Measurements from ENCODE around the gene HCN1.

HCN1 gene

DNA sequence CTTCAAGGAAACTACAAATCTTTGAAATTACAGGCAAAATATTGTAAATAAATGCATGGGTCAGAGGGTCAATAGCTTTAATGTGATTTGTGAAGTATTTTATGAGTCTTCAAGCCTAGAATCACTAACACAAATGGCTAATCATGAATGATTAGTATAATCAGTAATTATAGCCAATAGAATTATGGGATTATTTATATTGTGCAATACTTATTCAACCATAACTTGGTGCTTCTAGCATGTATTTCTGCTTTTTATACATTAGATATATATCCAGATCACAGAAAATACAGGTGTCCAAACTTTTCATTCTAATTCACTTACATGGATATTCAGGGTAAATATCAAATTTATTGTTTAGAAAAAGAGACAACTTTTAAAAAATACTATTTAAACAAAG, 12.1 kb downstream of the HCN1 start:
- TF ChIP-seq, protein P1, sequence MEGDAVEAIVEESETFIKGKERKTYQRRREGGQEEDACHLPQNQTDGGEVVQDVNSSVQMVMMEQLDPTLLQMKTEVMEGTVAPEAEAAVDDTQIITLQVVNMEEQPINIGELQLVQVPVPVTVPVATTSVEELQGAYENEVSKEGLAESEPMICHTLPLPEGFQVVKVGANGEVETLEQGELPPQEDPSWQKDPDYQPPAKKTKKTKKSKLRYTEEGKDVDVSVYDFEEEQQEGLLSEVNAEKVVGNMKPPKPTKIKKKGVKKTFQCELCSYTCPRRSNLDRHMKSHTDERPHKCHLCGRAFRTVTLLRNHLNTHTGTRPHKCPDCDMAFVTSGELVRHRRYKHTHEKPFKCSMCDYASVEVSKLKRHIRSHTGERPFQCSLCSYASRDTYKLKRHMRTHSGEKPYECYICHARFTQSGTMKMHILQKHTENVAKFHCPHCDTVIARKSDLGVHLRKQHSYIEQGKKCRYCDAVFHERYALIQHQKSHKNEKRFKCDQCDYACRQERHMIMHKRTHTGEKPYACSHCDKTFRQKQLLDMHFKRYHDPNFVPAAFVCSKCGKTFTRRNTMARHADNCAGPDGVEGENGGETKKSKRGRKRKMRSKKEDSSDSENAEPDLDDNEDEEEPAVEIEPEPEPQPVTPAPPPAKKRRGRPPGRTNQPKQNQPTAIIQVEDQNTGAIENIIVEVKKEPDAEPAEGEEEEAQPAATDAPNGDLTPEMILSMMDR (IDR thresholded peaks at IDR 0.05; ENCODE audit: insufficient read depth, low read depth, low read length, missing control alignments), result no peak
- DNase-seq (ENCODE audit: low read depth), result no peak
- H3K4me3 ChIP-seq (ENCODE audit: low read depth, low read length), result no peak overlapping the region

GRCh38 chr5:45680950-45681349, 15.2 kb downstream of the HCN1 start:
- DNase-seq (ENCODE audit: low read depth), result no peak
- TF ChIP-seq, protein P1 (IDR thresholded peaks at IDR 0.05; ENCODE audit: insufficient read depth, low read depth, low read length, missing control alignments), result no peak
- H3K4me3 ChIP-seq (ENCODE audit: low read depth, low read length), result no peak overlapping the region

GRCh38 chr5:45677524-45677923, 18.7 kb downstream of the HCN1 start:
- no peak for DNase-seq (ENCODE audit: low read depth)
- no peak overlapping the region for H3K4me3 ChIP-seq (ENCODE audit: low read depth, low read length)
- TF ChIP-seq, protein P1 (IDR thresholded peaks at IDR 0.05; ENCODE audit: insufficient read depth, low read depth, low read length, missing control alignments), result no peak

DNA sequence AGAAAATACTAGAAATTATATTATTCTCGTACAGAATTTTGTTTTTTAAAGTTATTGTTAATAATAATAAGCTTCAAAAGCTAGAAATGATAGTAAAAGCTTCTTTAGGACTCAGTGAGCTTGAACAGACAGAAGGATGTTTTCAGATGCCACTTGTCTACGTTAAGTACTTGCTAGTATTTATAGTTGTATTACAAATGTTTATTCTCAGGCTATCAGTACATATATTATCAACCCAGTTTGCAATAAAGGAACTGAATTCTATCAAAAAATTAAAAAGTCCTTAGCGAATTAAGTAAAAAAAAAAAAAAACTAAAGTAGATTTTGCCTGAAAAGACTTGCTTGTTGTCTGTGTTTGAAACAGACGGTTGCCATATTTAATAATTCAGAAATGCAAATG, 23.9 kb downstream of the HCN1 start:
- TF ChIP-seq, protein P1 (IDR thresholded peaks at IDR 0.05; ENCODE audit: insufficient read depth, low read depth, low read length, missing control alignments), result no peak

DNA sequence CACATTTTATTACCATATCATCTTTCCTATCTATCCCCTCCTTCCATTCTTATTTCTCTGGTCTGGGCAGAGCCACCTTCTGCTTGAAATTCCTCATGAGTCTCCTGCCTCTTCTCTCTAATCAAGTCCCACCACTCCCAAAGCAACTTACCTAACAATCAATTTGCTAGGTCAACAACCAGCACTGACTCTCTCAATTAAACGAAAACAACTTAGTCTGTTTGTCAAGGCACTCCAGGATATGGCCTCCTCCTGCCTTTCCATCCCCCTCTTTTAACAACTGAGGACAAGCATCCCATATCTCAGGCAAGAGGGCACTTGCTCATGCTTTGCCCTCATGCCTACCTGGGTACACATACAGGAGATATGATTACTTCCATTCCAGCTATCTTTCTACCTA, 47.4 kb downstream of the HCN1 start:
- no peak overlapping the region for H3K4me3 ChIP-seq (ENCODE audit: low read depth, low read length)
- no peak for DNase-seq (ENCODE audit: low read depth)
- TF ChIP-seq, protein P1 (IDR thresholded peaks at IDR 0.05; ENCODE audit: insufficient read depth, low read depth, low read length, missing control alignments), result no peak

More for the DNA sequence above, 23.9 kb downstream of the HCN1 start:
- H3K4me3 ChIP-seq (ENCODE audit: low read depth, low read length), result no peak overlapping the region
- DNase-seq (ENCODE audit: low read depth), result no peak

DNA sequence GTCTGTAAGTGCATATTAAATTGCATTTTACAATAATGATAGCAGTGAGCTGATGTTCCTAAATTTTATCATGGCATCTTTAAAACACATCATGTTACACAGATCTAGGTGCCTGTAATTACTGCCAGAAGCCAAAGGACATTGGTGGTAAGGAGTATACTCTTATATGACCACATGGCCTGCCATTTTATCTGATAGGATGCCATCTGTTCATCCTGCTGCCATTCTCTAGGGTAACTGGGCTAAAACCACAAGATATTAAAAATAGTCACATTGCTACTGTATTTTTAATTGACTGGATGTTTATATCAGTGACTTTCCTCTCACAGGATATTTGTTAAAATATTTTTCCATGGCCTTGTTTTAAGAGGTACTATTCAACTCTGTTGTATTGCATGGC, 53.1 kb downstream of the HCN1 start:
- TF ChIP-seq, protein P1 (IDR thresholded peaks at IDR 0.05; ENCODE audit: insufficient read depth, low read depth, low read length, missing control alignments), result no peak
- no peak for DNase-seq (ENCODE audit: low read depth)

GRCh38 chr5:45642370-45642769, 53.8 kb downstream of the HCN1 start:
- DNase-seq (ENCODE audit: low read depth), result no peak
- TF ChIP-seq, protein P1 (IDR thresholded peaks at IDR 0.05; ENCODE audit: insufficient read depth, low read depth, low read length, missing control alignments), result no peak
- no peak overlapping the region for H3K4me3 ChIP-seq (ENCODE audit: low read depth, low read length)

More for the DNA sequence above, 53.1 kb downstream of the HCN1 start:
- H3K4me3 ChIP-seq (ENCODE audit: low read depth, low read length), result no peak overlapping the region

Data from GM12865 (cell line).